Fibroblast of skin of right quadriceps (primary cell): Measurements from ENCODE around the gene ENDOG.
A peak's percentile ranks its signal among the peaks of the same experiment; 100 is the strongest.
"Not testable (repeated sequence)": the region's sequence is repeated elsewhere in the genome, so short reads cannot be mapped to it uniquely, and the experiment has no call there.

Experiments used
- DNase-seq: peaks from one replicate; pipeline ENCODE4 v3.0.0-alpha.2; 2013

Gene ENDOG

GRCh38 chr9:128829477-128830251 lies 11.4 kb downstream of the ENDOG start, which contains the start of gene SPOUT1:
Gene SPOUT1 (minus strand): TSS chr9:128829794. CDS start chr9:128829780, 14 bp downstream.
- peak; percentile 88 for DNase-seq

DNA sequence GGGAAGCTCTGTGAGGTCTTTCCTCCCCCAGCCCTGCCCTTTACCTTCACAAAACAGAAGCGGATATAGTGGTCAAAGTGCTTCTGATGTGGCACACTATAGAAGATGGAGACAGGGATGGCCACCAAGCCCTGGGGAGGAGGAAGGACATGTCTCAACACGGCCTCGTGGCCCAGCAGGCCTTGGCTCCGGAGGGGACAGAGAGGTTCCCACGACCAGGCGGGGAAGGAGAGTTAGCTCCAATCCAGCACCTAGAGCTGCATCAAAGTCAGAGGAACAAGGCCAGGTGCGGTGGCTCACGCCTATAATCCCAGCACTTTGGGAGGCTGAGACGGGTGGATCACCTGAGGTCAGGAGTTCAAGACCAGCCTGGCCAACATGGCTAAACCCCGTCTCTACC lies 15.4 kb downstream of the ENDOG start:
- no peak for DNase-seq

DNA sequence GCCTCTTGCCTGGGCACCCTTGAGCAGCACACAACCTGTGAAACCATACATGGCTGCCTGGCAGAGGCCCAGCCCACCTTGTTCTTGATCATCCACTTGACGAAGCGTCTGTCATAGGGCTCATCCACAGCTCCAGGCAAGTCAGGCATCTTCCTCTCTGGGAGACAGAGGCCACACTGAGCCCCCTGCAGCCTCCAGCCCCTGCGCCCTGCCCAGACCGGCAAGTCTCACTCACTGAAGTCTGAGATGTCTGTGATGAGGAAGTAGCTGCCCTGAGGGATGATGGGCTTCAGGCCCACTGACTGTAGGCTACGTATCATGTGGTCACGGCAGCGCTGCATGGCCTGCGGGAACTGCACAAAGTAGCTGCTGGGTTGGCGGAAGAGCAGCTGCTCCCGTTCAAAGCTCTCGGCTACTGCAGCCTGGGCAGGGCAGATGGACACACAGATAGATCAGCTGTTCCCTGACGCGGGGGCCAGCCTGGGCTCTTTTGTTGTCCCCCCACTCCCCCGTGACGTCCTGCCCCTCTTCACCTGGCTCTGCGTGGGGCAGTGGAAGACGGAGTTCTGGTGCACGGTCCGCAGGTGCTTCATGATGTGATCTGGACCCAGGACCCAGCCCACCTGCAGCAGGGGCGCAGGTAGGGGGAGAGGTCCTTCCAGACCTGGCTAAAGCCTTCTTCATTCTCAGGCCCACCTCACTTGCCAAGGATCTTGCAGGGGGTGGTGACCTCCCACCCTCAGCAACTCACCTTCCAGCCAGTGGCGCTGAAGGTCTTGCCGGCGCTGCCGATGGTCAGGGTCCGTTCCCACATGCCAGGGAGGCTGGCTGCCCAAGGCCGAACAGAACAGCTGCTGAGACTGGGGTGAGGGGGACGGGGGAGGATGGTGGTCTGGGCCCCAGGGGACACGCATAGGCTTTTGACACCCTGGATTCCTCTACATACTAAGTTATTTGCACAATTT lies 17.2 kb downstream of the ENDOG start:
- no peak for DNase-seq

DNA sequence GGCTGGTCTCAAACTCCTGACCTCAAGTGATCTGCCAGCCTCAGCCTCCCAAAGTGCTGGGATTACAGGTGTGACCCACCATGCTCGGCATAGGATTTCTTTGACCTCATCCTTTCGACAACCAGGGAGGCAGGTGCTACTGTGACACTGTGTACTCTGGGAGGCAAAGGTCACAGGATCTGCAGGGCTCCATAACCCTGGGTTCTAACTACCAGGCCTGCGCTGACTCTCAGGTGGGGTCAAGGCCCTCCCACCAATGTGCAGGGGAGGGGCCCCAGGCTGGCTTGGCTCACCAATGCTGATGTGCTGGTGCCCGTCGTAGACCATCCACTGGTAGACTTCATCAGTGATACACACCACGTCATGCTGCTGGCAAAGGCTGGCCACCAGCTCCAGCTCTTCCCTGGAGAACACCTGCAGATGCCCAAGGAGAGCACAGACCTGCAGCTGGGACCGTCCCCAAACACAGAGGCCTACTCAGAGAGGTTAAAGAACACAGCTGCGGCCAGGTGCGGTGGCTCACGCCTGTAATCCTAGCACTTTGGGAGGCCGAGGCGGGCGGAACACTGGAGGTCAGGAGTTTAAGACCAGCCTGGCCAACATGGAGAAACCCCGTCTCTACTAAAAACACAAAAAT lies 18.3 kb downstream of the ENDOG start:
- DNase-seq: no peak

DNA sequence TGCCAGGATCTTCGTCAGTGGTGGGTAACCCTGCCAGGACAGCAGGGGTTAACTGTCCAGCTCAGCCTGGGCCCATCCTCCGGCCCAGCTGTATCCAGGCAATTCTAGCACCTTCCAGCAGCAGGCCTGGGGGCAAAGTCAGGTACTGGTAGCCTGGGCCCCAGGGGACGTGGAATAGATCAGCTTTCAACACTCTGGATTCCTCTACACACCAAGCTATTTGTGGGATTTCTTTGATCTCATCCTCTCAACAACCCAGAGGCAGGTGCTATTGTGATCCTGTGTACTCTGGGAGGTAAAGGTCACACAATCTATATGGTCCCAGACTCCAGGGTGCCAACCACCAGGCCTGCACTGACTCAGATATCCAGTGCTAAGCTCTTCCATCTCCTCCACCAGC lies 20.0 kb downstream of the ENDOG start:
- no peak for DNase-seq

- no peak for DNase-seq
Observed at GRCh38 chr9:128840524-128840923, 22.2 kb downstream of the ENDOG start.

DNA sequence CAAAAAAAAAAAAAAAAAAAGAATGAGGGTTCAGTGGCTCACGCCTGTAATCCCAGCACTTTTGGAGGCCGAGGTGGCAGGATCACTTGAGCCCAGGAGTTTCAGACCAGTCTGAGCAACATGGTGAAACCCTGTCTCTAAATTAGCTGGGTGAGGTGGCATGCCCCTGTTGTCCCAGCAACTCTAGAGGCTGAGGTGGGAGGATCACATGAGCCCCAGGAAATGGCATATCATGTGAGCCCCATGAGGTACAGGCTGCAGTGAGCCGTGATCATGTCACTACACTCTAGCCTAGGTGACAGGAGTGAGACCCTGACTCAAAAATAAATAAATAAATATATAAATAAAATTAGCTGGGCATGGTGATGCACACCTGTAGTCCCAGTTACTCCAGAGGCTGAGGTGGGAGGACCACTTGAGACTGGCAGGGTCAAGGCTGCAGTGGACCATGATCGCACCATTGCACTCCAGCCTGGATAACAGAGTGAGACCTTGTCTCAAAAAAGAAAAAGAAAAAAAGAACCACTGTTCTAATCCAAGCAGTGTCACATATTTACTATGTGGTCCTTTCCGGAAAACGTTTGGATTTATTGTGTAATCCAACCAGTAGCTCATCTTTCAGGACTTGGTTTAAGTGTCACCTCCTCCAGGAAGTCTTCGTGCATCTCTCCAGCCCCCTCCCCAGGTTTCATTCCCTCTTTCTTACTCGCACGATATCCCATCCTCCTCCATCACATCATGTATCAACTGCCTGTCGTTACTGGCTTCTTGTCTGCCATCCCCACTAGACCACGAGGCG lies 23.6 kb downstream of the ENDOG start:
- no peak for DNase-seq

- DNase-seq: not testable (repeated sequence)
Observed at GRCh38 chr9:128843171-128843570, 24.9 kb downstream of the ENDOG start.

DNA sequence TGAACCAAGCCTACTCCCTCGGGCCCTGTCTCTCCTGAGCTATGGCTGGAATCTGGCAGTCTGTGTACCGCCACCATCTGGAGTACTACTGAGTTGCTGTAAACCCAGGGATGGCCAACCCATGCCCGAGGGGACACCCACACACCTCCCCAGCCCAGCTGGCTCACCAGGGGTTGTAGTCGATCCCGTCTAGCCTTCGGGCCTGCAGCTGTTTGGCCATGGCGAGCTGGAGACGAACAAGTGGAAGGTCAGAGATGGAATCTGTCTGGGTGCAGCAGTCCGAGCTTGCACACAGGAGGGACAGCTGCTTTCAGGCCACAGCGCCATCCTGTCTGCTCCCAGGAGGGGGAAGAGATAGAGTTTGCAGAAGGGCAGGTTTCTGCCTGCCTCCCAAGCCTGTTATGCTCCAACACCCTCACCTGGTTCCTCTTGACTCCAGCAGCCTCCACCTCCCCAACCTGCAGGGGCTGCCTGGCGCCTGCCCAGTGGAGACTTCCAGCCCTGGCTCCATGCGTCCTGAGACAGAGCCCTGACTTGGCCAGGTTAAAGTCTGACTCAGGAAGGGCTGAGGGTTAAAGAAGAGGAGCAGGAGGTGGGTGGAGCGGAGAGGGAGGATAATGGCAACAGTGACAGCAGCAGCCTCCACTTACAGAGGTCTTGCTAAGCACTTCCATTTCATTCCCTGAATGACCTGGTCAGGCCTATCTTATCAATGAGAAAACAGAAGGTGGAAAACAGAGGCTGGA lies 27.1 kb downstream of the ENDOG start:
- no peak for DNase-seq

- no peak for DNase-seq
Observed at GRCh38 chr9:128846680-128847030, 28.4 kb downstream of the ENDOG start.

DNA sequence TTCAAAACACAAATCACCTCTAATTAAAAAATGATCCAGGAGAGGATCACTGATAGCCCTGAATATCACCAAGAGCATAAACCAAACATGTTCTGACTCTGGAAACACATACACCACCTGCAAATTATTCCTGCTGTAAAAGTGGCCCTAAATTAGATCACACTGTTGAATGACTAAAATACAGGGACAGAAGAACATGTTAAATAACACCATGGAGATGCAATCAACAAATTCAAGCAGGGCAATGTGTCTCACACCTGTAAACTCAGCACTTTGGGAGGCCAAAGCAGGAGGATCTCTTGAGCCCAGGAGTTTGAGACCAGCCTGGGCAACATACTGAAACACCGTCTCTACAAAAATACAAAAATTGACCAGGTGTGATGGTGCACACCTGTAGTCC lies 29.5 kb downstream of the ENDOG start:
- no peak for DNase-seq

DNA sequence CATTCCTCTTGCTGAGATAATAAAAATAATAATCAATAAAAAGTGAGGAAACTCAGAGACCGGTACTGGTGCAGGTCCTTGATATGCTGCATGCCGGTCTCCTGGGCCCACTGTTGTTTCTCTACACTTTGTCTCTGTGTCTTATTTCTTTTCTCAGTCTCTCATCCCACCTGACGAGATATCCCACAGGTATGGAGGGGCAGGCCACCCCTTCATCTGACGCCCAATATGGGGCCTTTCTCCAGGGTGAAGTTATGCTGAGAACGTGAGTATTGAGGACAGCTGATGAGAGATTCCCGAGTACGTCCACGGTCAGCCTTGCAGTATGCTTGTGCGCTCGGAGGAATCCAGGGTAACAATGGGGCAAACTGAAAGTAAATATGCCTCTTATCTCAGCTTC lies 32.7 kb downstream of the ENDOG start:
- not testable (repeated sequence) for DNase-seq

- DNase-seq: peak; percentile 17
Observed at GRCh38 chr9:128851779-128852600, 33.7 kb downstream of the ENDOG start.

GRCh38 chr9:128852646-128853045 lies 34.3 kb downstream of the ENDOG start:
- not testable (repeated sequence) for DNase-seq

DNA sequence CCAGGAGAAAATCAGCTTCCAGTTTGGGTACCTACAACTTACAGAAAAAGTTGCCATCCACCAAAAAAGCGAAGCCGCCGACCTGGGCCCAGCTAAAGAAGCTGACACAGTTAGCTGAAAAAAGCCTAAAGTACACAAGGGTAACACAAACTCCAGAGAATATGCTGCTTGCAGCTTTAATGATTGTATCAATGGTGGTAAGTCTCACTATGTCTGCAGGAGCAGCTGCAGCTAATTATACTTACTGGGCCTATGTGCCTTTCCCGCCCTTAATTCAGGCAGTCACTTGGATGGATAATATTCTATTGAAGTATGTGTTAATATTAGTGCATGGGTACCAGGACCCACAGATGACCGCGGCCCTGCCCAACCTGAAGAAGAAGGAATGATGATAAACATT lies 36.2 kb downstream of the ENDOG start:
- not testable (repeated sequence) for DNase-seq

DNA sequence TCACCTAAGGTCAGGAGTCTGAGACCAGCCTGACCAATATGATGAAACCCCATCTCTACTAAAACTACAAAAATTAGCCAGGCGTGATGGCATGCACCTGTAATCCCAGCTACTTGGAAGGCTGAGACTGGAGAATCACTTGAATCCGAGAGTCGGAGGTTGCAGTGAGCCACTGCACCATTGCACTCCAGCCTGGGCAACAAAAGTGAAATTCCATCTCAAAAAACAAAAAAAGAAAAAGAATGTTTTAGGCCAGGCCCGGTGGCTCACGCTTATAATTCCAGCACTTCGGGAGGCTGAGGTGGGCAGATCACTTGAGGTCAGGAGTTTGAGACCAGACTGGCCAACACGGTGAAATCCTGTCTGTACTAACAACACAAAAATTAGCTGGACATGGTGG lies 40.2 kb downstream of the ENDOG start:
- DNase-seq: not testable (repeated sequence)

DNA sequence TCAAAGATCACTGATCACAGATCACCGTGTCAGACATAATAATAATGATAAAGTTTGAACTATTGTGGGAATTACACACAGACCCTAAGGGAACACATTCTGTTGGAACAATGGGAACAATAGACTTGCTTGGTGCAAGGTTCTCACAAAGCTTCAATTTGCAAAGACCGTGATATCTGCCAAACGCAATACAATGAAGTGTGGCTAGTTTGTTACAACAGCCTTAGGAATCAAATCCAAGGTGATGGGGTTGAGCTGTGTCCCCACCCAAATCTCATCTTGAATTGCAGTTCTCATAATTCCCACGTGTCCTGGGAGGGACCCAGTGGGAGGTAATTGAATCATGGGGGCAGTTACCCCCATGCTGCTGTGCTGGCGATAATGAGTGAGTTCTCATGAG lies 42.6 kb downstream of the ENDOG start:
- DNase-seq: no peak

DNA sequence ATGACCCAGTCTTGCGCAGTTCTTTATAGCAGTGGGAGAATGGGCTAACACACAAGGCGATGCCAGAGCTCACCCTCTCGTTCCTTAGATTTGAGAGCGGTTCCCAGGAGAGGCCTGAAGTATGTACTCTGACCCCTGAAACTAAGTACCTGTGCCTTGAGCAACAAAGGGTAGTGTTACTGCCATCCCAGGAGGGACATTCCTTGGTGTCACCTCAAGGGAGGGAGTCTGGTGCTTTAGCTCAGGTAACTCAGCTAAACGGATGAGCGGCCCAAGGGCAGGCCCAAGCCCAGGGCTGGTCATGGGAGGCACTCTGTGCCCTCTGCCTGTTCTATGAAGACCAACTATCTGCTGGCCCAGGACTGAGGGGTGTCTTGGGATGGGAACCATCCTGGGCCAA lies 43.2 kb downstream of the ENDOG start:
- no peak for DNase-seq

GRCh38 chr9:128862401-128862851 lies 44.1 kb downstream of the ENDOG start:
- no peak for DNase-seq

GRCh38 chr9:128863647-128864046 lies 45.3 kb downstream of the ENDOG start:
- peak; percentile 38 for DNase-seq
